ENCODE results near the gene CAPN5.

- TF ChIP-seq POLR2A (IDR thresholded peaks at IDR 0.05) (no peak), CTCF (IDR thresholded peaks at IDR 0.05) (no peak)
Observed at GRCh38 chr11:77172666-77172982, 105.9 kb downstream of the CAPN5 start.
